CD4-positive, alpha-beta T cell treated with Interleukin-15 for 1 hour (primary cell): ENCODE results near the gene SCAMP1.
"Not testable (repeated sequence)": the region's sequence is repeated elsewhere in the genome, so short reads cannot be mapped to it uniquely, and the experiment has no call there.

ENCODE experiments used
- DNase-seq: peaks from one replicate; pipeline ENCODE4 v3.0.0-alpha.2; 2020

SCAMP1 gene

GRCh38 chr5:78430866-78431265 lies 70.4 kb downstream of the SCAMP1 start:
- DNase-seq = no peak

GRCh38 chr5:78433972-78434371 lies 73.6 kb downstream of the SCAMP1 start:
- DNase-seq = no peak

- no peak for DNase-seq
These were observed 87.5 kb downstream of the SCAMP1 start for GRCh38 chr5:78447775-78448424.

GRCh38 chr5:78449103-78449502 lies 88.7 kb downstream of the SCAMP1 start:
- no peak for DNase-seq

- DNase-seq = not testable (repeated sequence)
These were observed 97.1 kb downstream of the SCAMP1 start for GRCh38 chr5:78457507-78457906.

GRCh38 chr5:78458843-78459242 lies 98.4 kb downstream of the SCAMP1 start:
- DNase-seq = no peak

- no peak for DNase-seq
These were observed 106.7 kb downstream of the SCAMP1 start for GRCh38 chr5:78467140-78467539.

GRCh38 chr5:78467752-78468357 lies 107.4 kb downstream of the SCAMP1 start:
- DNase-seq = no peak

GRCh38 chr5:78471896-78472295 lies 111.5 kb downstream of the SCAMP1 start:
- no peak for DNase-seq

- DNase-seq = no peak
These were observed 112.2 kb downstream of the SCAMP1 start for GRCh38 chr5:78472469-78473106.

- DNase-seq = no peak
These were observed 113.3 kb downstream of the SCAMP1 start for GRCh38 chr5:78473751-78474150.

- no peak for DNase-seq
These were observed 115.0 kb downstream of the SCAMP1 start for GRCh38 chr5:78475370-78475769.

- no peak for DNase-seq
These were observed 116.4 kb downstream of the SCAMP1 start for GRCh38 chr5:78476795-78477194.

GRCh38 chr5:78482948-78483347 lies 122.5 kb downstream of the SCAMP1 start:
- no peak for DNase-seq

GRCh38 chr5:78483809-78484521 lies 123.5 kb downstream of the SCAMP1 start:
- peak; percentile 22 for DNase-seq

GRCh38 chr5:78486218-78486617 lies 125.8 kb downstream of the SCAMP1 start:
- no peak for DNase-seq

GRCh38 chr5:78487846-78488245 lies 127.4 kb downstream of the SCAMP1 start:
- no peak for DNase-seq

GRCh38 chr5:78490709-78491485 lies 130.5 kb downstream of the SCAMP1 start:
- no peak for DNase-seq

- DNase-seq = no peak
These were observed 131.8 kb downstream of the SCAMP1 start for GRCh38 chr5:78492224-78492623.

GRCh38 chr5:78492650-78493049 lies 132.2 kb downstream of the SCAMP1 start:
- no peak for DNase-seq

GRCh38 chr5:78495800-78496199 lies 135.4 kb downstream of the SCAMP1 start:
- no peak for DNase-seq

GRCh38 chr5:78496373-78496772 lies 136.0 kb downstream of the SCAMP1 start:
- no peak for DNase-seq
